GM12864 (cell line): ENCODE data around the gene PSMD2.

Source experiments
- DNase-seq: peaks from one replicate; pipeline ENCODE4 v3.0.0-alpha.2; 2011; ENCODE audit warnings: low read depth
- H3K4me3 ChIP-seq: 2 replicates; pipeline ENCODE4 v1.5.1; 2011; ENCODE audit warnings: mild to moderate bottlenecking, low read depth, low read length, control low read depth
- TF ChIP-seq, protein P1 (sequence below): IDR thresholded peaks from 2 replicates; pipeline ENCODE4 v1.5.1; 2011; ENCODE audit warnings: low read depth, mild to moderate bottlenecking, moderate library complexity, low read length, control low read depth, inconsistent platforms; ENCODE audit errors: missing control alignments

PSMD2 gene

DNA sequence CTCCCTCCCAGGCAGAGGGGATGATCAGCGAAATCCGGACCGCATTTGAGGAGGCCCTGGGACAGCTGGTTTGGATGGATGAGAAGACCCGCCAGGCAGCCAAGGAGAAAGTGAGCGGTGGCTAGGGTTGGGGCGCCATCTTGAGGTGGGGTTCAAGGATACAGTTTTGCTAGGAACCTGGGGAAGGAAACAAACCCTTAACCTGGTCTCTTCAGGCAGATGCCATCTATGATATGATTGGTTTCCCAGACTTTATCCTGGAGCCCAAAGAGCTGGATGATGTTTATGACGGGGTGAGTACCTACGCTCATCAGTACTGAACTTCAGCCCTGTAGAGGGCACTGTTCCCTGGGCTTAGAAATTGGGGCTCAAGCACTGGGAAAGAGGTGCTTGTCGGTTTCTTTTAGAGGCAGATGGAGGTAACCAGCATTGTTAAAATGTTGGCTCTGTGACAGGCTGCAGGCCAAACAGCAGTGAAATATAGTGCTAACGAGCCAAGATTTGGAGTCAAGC lies 9.6 kb upstream of the PSMD2 start:
- H3K4me3 ChIP-seq: no peak overlapping the region
- DNase-seq: no peak
- TF ChIP-seq, protein P1, sequence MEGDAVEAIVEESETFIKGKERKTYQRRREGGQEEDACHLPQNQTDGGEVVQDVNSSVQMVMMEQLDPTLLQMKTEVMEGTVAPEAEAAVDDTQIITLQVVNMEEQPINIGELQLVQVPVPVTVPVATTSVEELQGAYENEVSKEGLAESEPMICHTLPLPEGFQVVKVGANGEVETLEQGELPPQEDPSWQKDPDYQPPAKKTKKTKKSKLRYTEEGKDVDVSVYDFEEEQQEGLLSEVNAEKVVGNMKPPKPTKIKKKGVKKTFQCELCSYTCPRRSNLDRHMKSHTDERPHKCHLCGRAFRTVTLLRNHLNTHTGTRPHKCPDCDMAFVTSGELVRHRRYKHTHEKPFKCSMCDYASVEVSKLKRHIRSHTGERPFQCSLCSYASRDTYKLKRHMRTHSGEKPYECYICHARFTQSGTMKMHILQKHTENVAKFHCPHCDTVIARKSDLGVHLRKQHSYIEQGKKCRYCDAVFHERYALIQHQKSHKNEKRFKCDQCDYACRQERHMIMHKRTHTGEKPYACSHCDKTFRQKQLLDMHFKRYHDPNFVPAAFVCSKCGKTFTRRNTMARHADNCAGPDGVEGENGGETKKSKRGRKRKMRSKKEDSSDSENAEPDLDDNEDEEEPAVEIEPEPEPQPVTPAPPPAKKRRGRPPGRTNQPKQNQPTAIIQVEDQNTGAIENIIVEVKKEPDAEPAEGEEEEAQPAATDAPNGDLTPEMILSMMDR: peak; percentile 64

DNA sequence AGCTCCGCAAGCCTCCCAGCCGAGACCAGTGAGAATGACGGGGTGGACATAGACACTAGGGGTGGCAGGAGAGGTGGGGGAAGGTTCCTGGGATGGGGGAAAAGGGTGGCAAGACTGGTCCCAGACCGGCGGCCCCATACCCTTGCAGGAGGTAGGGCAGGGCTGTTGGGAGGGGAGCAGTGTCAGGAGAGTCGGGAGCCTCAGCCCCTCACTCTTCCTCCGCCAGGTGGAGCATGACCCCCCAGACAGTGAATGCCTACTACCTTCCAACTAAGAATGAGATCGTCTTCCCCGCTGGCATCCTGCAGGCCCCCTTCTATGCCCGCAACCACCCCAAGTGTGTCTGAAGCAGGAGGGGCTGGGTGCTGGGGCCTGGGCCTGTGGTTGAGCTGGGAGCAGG lies 8.7 kb upstream of the PSMD2 start:
- no peak for DNase-seq
- TF ChIP-seq, protein P1: no peak

GRCh38 chr3:184291044-184291737 lies 7.8 kb upstream of the PSMD2 start:
- TF ChIP-seq, protein P1: no peak
- H3K4me3 ChIP-seq: no peak overlapping the region

More for the DNA sequence above, 8.7 kb upstream of the PSMD2 start:
- no peak overlapping the region for H3K4me3 ChIP-seq

DNA sequence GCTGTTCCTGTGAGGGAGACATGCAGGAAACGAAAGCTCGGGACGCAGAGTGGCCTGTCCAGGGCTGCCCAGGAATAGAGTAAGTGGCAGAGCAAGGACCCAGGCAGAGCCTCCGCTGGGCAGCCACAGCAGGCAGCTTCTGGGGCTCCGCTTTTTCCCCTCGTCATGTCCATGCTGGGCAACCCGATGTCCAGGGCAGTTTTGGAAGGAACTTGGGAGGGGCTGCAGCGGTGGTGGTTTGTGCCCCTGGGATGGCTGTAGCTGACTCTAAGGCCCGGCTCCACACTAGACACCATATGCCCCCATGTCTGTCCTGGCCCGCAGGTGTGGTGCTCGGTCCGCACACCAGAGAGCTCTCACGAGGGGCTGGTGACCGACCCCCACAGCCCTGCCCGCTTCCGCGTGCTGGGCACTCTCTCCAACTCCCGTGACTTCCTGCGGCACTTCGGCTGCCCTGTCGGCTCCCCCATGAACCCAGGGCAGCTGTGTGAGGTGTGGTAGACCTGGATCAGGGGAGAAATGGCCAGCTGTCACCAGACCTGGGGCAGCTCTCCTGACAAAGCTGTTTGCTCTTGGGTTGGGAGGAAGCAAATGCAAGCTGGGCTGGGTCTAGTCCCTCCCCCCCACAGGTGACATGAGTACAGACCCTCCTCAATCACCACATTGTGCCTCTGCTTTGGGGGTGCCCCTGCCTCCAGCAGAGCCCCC lies 7.1 kb upstream of the PSMD2 start:
- H3K4me3 ChIP-seq: no peak overlapping the region
- TF ChIP-seq, protein P1: no peak
- no peak for DNase-seq

More at GRCh38 chr3:184291044-184291737, 7.8 kb upstream of the PSMD2 start:
- no peak for DNase-seq

- TF ChIP-seq, protein P1: no peak
- DNase-seq: no peak
- H3K4me3 ChIP-seq: no peak overlapping the region
Observed at GRCh38 chr3:184295771-184296170, 3.3 kb upstream of the PSMD2 start.

- DNase-seq: no peak
- TF ChIP-seq, protein P1: no peak
- H3K4me3 ChIP-seq: no peak overlapping the region
Observed at GRCh38 chr3:184296616-184297015, 2.4 kb upstream of the PSMD2 start.
